K562 (cell line): Measurements from ENCODE around the gene CEP350. TPM values are rescaled to one million over a fixed set of nuclear protein-coding genes. Genes with fewer than 3 reads are reported as not detected.

ENCODE experiments used
- ATAC-seq: fragments of 200-7000 bp; cut with Tn5 transposase; 3 replicates; pipeline ENCODE4 v1.9.1; 2020; ENCODE audit warnings: moderate library complexity
- BruUV-seq: library from RNA; stranded (reverse); fragments of 400-500 nt; replicated peaks from 2 replicates; lab custom pipeline; 2021; lab: Mats Ljungman, UMichigan
- CTCF ChIA-PET: fragments of 300-600 bp; formaldehyde crosslinking; extraction: SDS; loops from one replicate; lab custom pipeline; 2021; ENCODE audit warnings: low intra/inter-chr PET ratio; lab: Yijun Ruan, JAX
- POLR2A ChIA-PET: fragments of 300-600, 350-650 bp; sonication (Branson Sonifier 250); formaldehyde crosslinking; extraction: SDS; loops from one replicate; lab custom pipeline; 2021; ENCODE audit warnings: antibody characterized with exemption, inconsistent platforms; lab: Yijun Ruan, JAX
- DNase-seq, 4 experiments: peaks; one replicate each; pipeline versions ENCODE4 v3.0.0 to v3.0.0-alpha.2; 2011 to 2018; ENCODE audit warnings: low spot score in 3 of 4, mixed read lengths in 3 of 4; ENCODE audit errors: extremely low read depth in 1 of 4
- FAIRE-seq: peaks from 2 replicates; lab custom pipeline; 2011; peaks lifted over from hg19 to GRCh38; lab: Jason Lieb, UNC
- H2AFZ ChIP-seq: 2 replicates; pipeline ENCODE4 v1.6.0; 2011; ENCODE audit warnings: low read depth, low read length, control low read depth, inconsistent platforms
- H3K27ac ChIP-seq: fragments of 200-600 bp; 3 replicates; pipeline ENCODE4 v1.8.0; 2011; ENCODE audit warnings: low read depth, mild to moderate bottlenecking, control low read depth, inconsistent platforms, low read length, moderate library complexity, mixed read lengths; ENCODE audit errors: extremely low read depth
- H3K27me3 ChIP-seq, 2 experiments: fragments of 300-600 bp in 1 of 2; 2 replicates in 1 of 2; 3 replicates in 1 of 2; pipeline versions ENCODE4 v1.6.0 to v1.8.0; 2011; ENCODE audit warnings: inconsistent platforms in 2 of 2, low read length in 2 of 2, mild to moderate bottlenecking in 1 of 2, mixed read lengths in 1 of 2, moderate library complexity in 1 of 2; ENCODE audit not compliant: control insufficient read depth in 2 of 2, insufficient read depth in 2 of 2
- H3K36me3 ChIP-seq: fragments of 300-600 bp; 3 replicates; pipeline ENCODE4 v1.8.0; 2011; ENCODE audit warnings: mild to moderate bottlenecking, low read length, inconsistent platforms; ENCODE audit not compliant: control insufficient read depth, insufficient read depth
- H3K4me1 ChIP-seq, 2 experiments: fragments of 200-600 bp in 1 of 2; replicated peaks in 1 of 2; 2 replicates in 1 of 2; 3 replicates in 1 of 2; pipeline versions ENCODE4 v1.5.1 to v1.8.0; 2011; ENCODE audit warnings: inconsistent platforms in 2 of 2, low read length in 2 of 2, mild to moderate bottlenecking in 1 of 2, mixed read lengths in 1 of 2, moderate library complexity in 1 of 2; ENCODE audit not compliant: control insufficient read depth in 2 of 2, insufficient read depth in 2 of 2
- H3K4me2 ChIP-seq: 2 replicates; pipeline ENCODE4 v1.6.1; 2011; ENCODE audit warnings: low read length, control low read depth, inconsistent platforms, mixed read lengths; ENCODE audit not compliant: insufficient read depth
- H3K4me3 ChIP-seq: fragments of 200-600 bp; sonication (generic), shearing (Covaris generic); 2 replicates; pipeline ENCODE4 v1.5.1; 2016; ENCODE audit warnings: control low read depth, inconsistent platforms
- H3K79me2 ChIP-seq: fragments of 200-600 bp; 3 replicates; pipeline ENCODE4 v1.8.0; 2011; ENCODE audit warnings: low read length, inconsistent platforms; ENCODE audit not compliant: control insufficient read depth, insufficient read depth
- H3K9ac ChIP-seq, 2 experiments: 2 replicates each; pipeline versions ENCODE4 v1.6.0 to v1.6.1; 2011; ENCODE audit warnings: low read depth in 2 of 2, low read length in 2 of 2, control low read depth in 1 of 2, inconsistent platforms in 1 of 2, mild to moderate bottlenecking in 1 of 2, mixed read lengths in 1 of 2; ENCODE audit not compliant: insufficient read depth in 1 of 2
- H3K9me1 ChIP-seq: one replicate; pipeline ENCODE4 v1.6.0; 2011; ENCODE audit warnings: inconsistent platforms, mild to moderate bottlenecking, low read length, moderate library complexity; ENCODE audit not compliant: control insufficient read depth, insufficient read depth
- H3K9me3 ChIP-seq: replicated peaks from 2 replicates; pipeline ENCODE4 v1.5.1; 2011; ENCODE audit warnings: low read depth, low read length, inconsistent platforms; ENCODE audit not compliant: control insufficient read depth, insufficient read depth
- H4K20me1 ChIP-seq: replicated peaks from 2 replicates; pipeline ENCODE4 v1.6.1; 2011; ENCODE audit warnings: low read length, inconsistent platforms, mixed read lengths; ENCODE audit not compliant: control insufficient read depth, insufficient read depth
- CBFB ChIP-seq: sonication (generic); formaldehyde crosslinking; IDR thresholded peaks from 2 replicates; pipeline ENCODE4 v1.4.0; 2020; ENCODE audit warnings: mild to moderate bottlenecking, missing genetic modification reagents
- CLOCK ChIP-seq: fragments of 250-450 bp; sonication (Bioruptor Pico); IDR thresholded peaks from 2 replicates; pipeline ENCODE4 v1.4.0; 2020; ENCODE audit warnings: mild to moderate bottlenecking, moderate library complexity, borderline replicate concordance
- FOXP4 ChIP-seq: sonication (generic); formaldehyde crosslinking; IDR thresholded peaks from 2 replicates; pipeline ENCODE4 v1.8.0; 2022; ENCODE audit warnings: mild to moderate bottlenecking, missing genetic modification reagents, borderline replicate concordance
- MCM2 ChIP-seq: fragments of 450-650 bp; IDR thresholded peaks from 2 replicates; pipeline ENCODE4 v1.6.1; 2017; ENCODE audit warnings: low read depth, mild to moderate bottlenecking
- MYC ChIP-seq, 2 experiments: fragments of 250-450 bp in 1 of 2; sonication (Bioruptor Pico) in 1 of 2; IDR thresholded peaks; 2 replicates each; pipeline versions ENCODE4 v1.5.1 to v1.6.1; 2012 to 2021; ENCODE audit warnings: low read depth in 2 of 2, borderline replicate concordance in 1 of 2, improper control_type of control experiment in 1 of 2, low read length in 1 of 2, mild to moderate bottlenecking in 1 of 2, moderate library complexity in 1 of 2
- NBN ChIP-seq: fragments of 450-650 bp; IDR thresholded peaks from 2 replicates; pipeline ENCODE4 v1.6.1; 2016; ENCODE audit warnings: low read depth, mild to moderate bottlenecking
- SUPT5H ChIP-seq: fragments of 450-650 bp; IDR thresholded peaks from 2 replicates; pipeline ENCODE4 v1.6.1; 2016
- ZNF217 ChIP-seq: sonication (generic); formaldehyde crosslinking; IDR thresholded peaks from 2 replicates; pipeline ENCODE4 v1.8.0; 2022; ENCODE audit warnings: mild to moderate bottlenecking, missing genetic modification reagents
- ZNF316 ChIP-seq: fragments of 450-650 bp; IDR thresholded peaks from 2 replicates; pipeline ENCODE4 v1.6.1; 2016
- in situ Hi-C: fragments of 300-500 bp; cut with MboI; formaldehyde crosslinking; loops from 4 replicates; pipeline ENCODE4 v1.15.0; 2018; ENCODE audit warnings: inconsistent platforms, mixed read lengths
- intact Hi-C: fragments of 100-400 bp; cut with micrococcal nuclease; formaldehyde crosslinking; loops from 2 replicates; pipeline ENCODE4 v1.14.2; 2022
- polyA plus RNA-seq, 8 experiments: library from polyadenylated mRNA; depleted of rRNA in 4 of 8; stranded (reverse) in 5 of 8; unstranded in 3 of 8; fragments of >200 nt; fragmentation: Nextera tagmentation in 2 of 8; fragmentation: Illumina TruSeq in 1 of 8; extraction: Ambion mirVana in 2 of 8; extraction: Trizol in 1 of 8; gene quantifications; 2 replicates each; pipeline versions ENCODE4 v1.2.1 to v1.2.3, GENCODE V29; 2011 to 2014; ENCODE audit warnings: inconsistent platforms in 1 of 8, missing spikeins in 1 of 8
- total RNA-seq, 7 experiments: library from RNA; depleted of rRNA in 6 of 7; stranded (reverse); fragments of >200 nt in 6 of 7; fragmentation: Illumina TruSeq in 2 of 7; extraction: Trizol in 2 of 7; gene quantifications; 2 replicates each; pipeline versions ENCODE4 v1.2.1 to v1.2.3, GENCODE V29; 2011 to 2021; ENCODE audit warnings: low replicate concordance in 1 of 7
- TF ChIP-seq, protein P1 (sequence below): fragments of 250-450 bp; sonication (Bioruptor Pico); IDR thresholded peaks from 2 replicates; pipeline ENCODE4 v1.5.0; 2021; ENCODE audit warnings: mild to moderate bottlenecking, moderate library complexity
- TF ChIP-seq, protein P2 (sequence below): sonication (generic); formaldehyde crosslinking; IDR thresholded peaks from 2 replicates; pipeline ENCODE4 v1.9.0; 2022; ENCODE audit warnings: mild to moderate bottlenecking, missing genetic modification reagents
- TF ChIP-seq, protein P3 (sequence below), 2 experiments: fragments of 450-650 bp; IDR thresholded peaks; 2 replicates each; pipeline ENCODE4 v1.6.1; 2016

Gene CEP350
- total and polyA plus RNA-seq, 9 of the 15 experiments (the other 6 are each of a cell fraction or from before 2014, with no cell fraction given) = 8.3 to 64.3 (median 28.0) TPM

- POLR2A ChIA-PET = interaction anchor here (0.6 to 1.6 kb wide), 3 partner anchors 8 to 14 kb away, joined by 3 to 4 read pairs (median 3); no protein-coding TSS in a partner anchor
- TF ChIP-seq ZNF316 (no peak), NBN (no peak), ZNF217 (CRISPR knock-in tag) (no peak), MCM2 (no peak), CLOCK (CRISPR knock-in tag) (no peak), FOXP4 (CRISPR knock-in tag) (no peak), CBFB (CRISPR knock-in tag) (no peak), MYC (IDR thresholded peaks at IDR 0.05; ENCODE audit: low read depth, low read length) (no peak), MYC (CRISPR knock-in tag; IDR thresholded peaks at IDR 0.05; ENCODE audit: borderline replicate concordance, low read depth) (no peak), SUPT5H (no peak)
- TF ChIP-seq, protein P1, sequence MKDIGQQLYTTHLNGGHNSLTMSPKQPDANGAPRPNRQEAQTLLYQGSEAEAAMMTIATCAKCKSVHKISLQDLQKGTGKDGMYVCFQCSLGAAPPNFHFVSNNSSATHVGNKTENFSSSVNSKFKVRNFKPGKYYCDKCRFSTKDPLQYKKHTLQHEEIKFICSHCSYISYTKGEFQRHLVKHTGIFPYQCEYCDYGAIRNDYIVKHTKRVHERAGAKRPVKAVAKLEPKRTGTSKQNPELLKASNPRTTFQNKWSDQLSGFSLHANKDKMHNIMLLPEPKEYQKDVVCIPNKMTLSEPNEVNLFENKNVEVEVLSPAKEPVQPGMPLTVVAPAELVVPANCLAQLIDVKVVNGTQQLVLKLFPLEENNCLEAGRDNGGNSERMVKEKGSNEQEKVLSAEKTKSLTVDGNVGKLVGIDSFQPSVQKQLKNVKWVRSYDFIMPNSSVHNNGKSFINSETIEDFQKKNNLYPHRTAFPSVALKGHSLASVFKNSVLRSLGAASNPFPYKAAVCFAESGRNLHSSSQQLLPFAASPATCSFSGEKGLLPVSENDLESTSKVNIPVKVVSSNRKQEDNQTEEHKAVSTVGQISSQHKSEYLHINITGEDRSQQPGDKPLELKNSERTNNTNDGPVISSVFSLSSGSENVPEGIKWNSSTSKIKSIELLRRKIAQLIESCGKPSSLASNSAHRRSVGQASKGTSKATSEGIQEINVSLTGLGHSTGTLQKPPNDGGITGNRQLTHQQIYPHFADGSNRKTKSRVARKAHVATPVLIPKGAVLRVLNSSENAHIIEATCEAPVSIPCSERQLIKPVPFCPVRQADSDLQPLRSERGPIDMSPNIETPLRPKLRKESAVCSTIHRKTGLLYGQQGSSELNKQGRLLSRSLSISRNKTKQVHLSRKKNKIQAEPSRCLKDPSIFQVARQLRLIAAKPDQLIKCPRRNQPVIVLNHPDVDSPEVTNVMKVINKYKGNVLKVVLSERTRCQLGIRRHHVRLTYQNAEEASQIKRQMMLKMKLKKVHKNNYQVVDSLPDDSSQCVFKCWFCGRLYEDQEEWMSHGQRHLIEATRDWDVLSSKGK (CRISPR knock-in tag) = no peak
- TF ChIP-seq, protein P2, sequence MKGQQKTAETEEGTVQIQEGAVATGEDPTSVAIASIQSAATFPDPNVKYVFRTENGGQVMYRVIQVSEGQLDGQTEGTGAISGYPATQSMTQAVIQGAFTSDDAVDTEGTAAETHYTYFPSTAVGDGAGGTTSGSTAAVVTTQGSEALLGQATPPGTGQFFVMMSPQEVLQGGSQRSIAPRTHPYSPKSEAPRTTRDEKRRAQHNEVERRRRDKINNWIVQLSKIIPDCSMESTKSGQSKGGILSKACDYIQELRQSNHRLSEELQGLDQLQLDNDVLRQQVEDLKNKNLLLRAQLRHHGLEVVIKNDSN (CRISPR knock-in tag) = no peak
- TF ChIP-seq, protein P3, sequence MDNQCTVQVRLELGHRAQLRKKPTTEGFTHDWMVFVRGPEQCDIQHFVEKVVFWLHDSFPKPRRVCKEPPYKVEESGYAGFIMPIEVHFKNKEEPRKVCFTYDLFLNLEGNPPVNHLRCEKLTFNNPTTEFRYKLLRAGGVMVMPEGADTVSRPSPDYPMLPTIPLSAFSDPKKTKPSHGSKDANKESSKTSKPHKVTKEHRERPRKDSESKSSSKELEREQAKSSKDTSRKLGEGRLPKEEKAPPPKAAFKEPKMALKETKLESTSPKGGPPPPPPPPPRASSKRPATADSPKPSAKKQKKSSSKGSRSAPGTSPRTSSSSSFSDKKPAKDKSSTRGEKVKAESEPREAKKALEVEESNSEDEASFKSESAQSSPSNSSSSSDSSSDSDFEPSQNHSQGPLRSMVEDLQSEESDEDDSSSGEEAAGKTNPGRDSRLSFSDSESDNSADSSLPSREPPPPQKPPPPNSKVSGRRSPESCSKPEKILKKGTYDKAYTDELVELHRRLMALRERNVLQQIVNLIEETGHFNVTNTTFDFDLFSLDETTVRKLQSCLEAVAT (IDR thresholded peaks at IDR 0.05) = no peak
These were observed 30.3 kb downstream of the CEP350 start for GRCh38 chr1:179984942-179985341.

More at GRCh38 chr1:179984942-179985341, 30.3 kb downstream of the CEP350 start:
- no peaks in the 10 kb centered on the region for H3K27me3 ChIP-seq
- ATAC-seq (no peak), DNase-seq (no peak), FAIRE-seq (no peak)
- intact Hi-C loops (no loop called here), in situ Hi-C loops (no loop called here)
- H2AFZ ChIP-seq = no peak overlapping the region
- no peaks in the 10 kb centered on the region for H4K20me1 ChIP-seq
- CTCF ChIA-PET = no interaction called here
- no peak overlapping the region for H3K9ac ChIP-seq
- H3K9me3 ChIP-seq = no peaks in the 10 kb centered on the region
- H3K79me2 ChIP-seq = peaks cover 52% of the 10 kb centered on the region
- no peaks in the 10 kb centered on the region for H3K9me1 ChIP-seq
- BruUV-seq = no TSS peak
- peaks cover 5% of the 10 kb centered on the region; the same call in 1 of the 3 replicates for H3K36me3 ChIP-seq
- no peak overlapping the region for H3K27ac ChIP-seq
- H3K4me2 ChIP-seq = no peak overlapping the region
- no peaks in the 10 kb centered on the region for H3K4me1 ChIP-seq
- H3K4me3 ChIP-seq = no peak overlapping the region
